Ishikawa (cell line): ENCODE results near the gene SLC16A11.

Source experiments
- CREB1 ChIP-seq: IDR thresholded peaks from 2 replicates; pipeline ENCODE4 v1.6.1; 2012; ENCODE audit warnings: low read depth
- EP300 ChIP-seq: IDR thresholded peaks from 2 replicates; pipeline ENCODE4 v1.6.1; 2012; ENCODE audit warnings: borderline replicate concordance
- FOXM1 ChIP-seq: IDR thresholded peaks from 2 replicates; pipeline ENCODE4 v1.6.1; 2012; ENCODE audit warnings: low read depth, borderline replicate concordance
- MAX ChIP-seq: IDR thresholded peaks from 2 replicates; pipeline ENCODE4 v1.6.1; 2012
- NFIC ChIP-seq: IDR thresholded peaks from 2 replicates; pipeline ENCODE4 v1.6.1; 2012
- RAD21 ChIP-seq: IDR thresholded peaks from 2 replicates; pipeline ENCODE4 v1.6.1; 2012; ENCODE audit warnings: low read depth
- REST ChIP-seq: IDR thresholded peaks from 2 replicates; pipeline ENCODE4 v1.6.1; 2012; ENCODE audit warnings: low read depth, mild to moderate bottlenecking
- TAF1 ChIP-seq: IDR thresholded peaks from 2 replicates; pipeline ENCODE4 v1.6.1; 2012; ENCODE audit warnings: low read depth, mild to moderate bottlenecking
- TCF12 ChIP-seq: IDR thresholded peaks from 2 replicates; pipeline ENCODE4 v1.6.1; 2012; ENCODE audit warnings: low read depth

- no peak for TF ChIP-seq FOXM1
- TF ChIP-seq TAF1, result no peak
- TF ChIP-seq EP300, result no peak
- no peak for TF ChIP-seq TCF12
- no peak for TF ChIP-seq MAX
- no peak for TF ChIP-seq RAD21
- TF ChIP-seq CREB1, result no peak
- TF ChIP-seq NFIC, result no peak
- TF ChIP-seq REST, result no peak
Observed at GRCh38 chr17:7018331-7018964, 25.4 kb downstream of the SLC16A11 start.
